ENCODE results near the gene VSTM5. TPM values are rescaled to one million over a fixed set of nuclear protein-coding genes. Genes with fewer than 3 reads are reported as not detected.

The VSTM5 gene
- polyA plus RNA-seq, 3 donors from 2014 or later = not detected

DNA sequence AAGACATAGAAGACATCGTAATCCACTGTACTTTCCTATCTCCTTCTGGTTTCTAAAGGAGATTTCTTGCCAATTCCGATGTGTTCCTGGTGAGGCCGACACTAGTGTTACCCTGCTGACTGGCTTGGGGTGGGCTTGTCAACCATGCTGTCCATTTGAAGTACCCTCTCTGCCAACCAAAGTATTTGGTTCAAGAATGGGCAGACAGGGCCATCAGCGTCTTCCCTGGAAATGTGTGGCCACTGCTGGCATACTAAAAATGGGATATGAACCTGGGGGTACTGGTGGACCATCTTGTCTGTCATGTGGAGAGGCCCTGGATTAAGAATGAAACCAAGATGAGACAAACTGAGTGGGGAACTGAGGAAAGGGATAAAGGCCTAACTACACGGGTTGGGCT is 1.8 kb upstream of the VSTM5 start:
- no peak overlapping the region for H3K27ac Mint-ChIP-seq
- peaks cover 2 to 6% (median 2%) of the 10 kb centered on the region in 3 donors for H3K27me3 Mint-ChIP-seq (ENCODE audit: low read depth in 3 of 3)
- DNase-seq = no peak
- peaks cover 0 to 1% (median 0%) of the 10 kb centered on the region in 6 donors for H3K9me3 Mint-ChIP-seq
- no peaks in the 10 kb centered on the region for H3K36me3 Mint-ChIP-seq
- H3K4me1 Mint-ChIP-seq = peaks cover 3 to 6% of the 10 kb centered on the region in 2 donors
- no peak overlapping the region for H3K4me3 Mint-ChIP-seq

DNA sequence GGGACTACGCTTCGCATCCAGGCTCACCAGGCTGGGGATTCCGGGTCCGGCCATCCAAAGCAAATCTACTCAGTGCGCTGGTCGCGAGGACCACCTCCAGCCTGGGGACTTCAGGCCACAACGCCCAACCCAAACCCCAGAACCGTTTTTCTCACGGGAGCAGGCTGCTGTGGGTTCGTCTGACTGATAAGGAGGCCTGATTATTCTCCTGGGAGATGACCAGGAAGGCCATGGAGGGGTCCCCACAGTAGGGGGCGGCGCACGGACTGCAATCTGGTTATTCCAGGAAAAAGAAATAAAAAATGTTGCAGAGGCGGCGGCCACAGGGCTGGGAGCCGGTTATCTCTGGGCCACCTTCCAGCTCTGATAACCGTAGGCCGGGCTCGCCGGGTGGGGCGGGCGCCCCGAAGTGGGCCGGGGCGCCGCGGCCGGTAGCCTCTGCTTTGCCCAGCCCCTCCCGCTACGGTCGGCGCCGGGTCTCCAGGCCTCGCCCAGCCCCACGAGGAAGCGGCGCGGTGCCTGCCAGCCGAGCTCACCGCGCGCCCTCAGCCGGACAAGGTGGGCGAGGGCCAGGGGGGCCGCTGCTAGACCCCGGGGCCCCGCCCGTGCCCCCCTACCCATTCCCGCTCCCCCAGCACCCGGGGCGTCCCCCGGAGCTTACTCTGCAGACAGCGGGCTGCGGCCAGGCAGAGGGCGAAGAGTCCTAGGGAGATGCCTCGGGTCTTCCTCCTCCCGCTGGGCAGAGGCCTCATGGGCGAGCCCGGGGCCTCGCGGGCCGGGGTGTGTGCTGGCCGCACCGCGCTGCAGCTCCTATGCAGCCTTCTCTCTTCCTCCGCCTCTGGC is 446 bp downstream of the VSTM5 start:
- Mint-ChIP-seq H3K36me3 (no peaks in the 10 kb centered on the region), H3K9me3 (peaks cover 0 to under 1% (median 0%) of the 10 kb centered on the region in 6 donors), H3K27ac (no peak overlapping the region), H3K4me3 (peak overlapping the region in 1 of 5 donors; percentile 5), H3K27me3 (ENCODE audit: low read depth in 3 of 3) (peaks cover 0 to 6% (median 2%) of the 10 kb centered on the region in 3 donors), H3K4me1 (peaks cover 3 to 6% of the 10 kb centered on the region in 2 donors)
- no peak for DNase-seq

DNA sequence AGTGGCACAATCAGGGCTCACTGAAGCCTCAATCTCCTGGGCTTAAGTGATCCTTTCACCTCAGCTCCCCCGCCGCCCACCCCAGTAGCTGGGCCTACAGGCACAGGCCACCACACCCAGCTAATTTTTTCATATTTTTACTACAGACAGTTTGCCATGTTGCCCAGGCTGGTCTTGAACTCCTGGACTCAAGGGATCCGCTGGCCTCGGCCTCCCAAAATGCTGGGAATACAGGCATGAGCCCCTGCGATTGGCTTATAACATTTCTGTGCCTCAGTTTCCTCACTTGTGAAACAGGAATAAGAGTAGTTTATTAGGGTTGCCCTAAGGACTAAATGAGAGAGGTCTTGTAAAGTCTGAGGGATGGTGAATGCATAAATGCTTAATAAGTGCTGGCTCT is 1.2 kb downstream of the VSTM5 start:
- Mint-ChIP-seq H3K4me3 (no peak overlapping the region), H3K27ac (no peak overlapping the region), H3K9me3 (no peaks in the 10 kb centered on the region), H3K4me1 (peaks cover 3 to 6% of the 10 kb centered on the region in 2 donors), H3K36me3 (no peaks in the 10 kb centered on the region), H3K27me3 (ENCODE audit: low read depth in 3 of 3) (peaks cover 0 to 6% (median 2%) of the 10 kb centered on the region in 3 donors)
- no peak for DNase-seq

DNA sequence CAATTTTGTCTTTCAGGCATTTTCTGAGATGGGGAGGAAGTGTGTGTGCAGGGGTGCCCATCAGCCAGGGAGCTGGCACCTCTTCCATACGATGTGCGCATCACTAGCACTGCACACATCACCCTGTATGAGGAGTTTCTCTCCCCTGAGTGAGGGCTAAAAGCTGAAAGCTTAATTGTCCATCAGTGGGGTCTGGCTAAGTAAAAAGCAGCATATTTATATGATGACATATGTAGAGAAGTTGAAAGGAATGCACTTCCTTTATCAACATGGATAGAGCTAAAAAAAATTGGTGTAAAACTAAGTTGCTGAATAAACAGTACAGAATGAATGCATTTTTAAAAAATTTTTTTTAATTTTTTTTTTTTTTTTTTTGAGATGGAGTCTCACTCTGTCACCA is 4.0 kb downstream of the VSTM5 start:
- Mint-ChIP-seq H3K9me3 (no peaks in the 10 kb centered on the region), H3K36me3 (no peaks in the 10 kb centered on the region), H3K27ac (no peak overlapping the region), H3K4me3 (no peak overlapping the region), H3K4me1 (peaks cover 3 to 6% of the 10 kb centered on the region in 2 donors), H3K27me3 (ENCODE audit: low read depth in 3 of 3) (peaks cover 0 to 2% (median 2%) of the 10 kb centered on the region in 3 donors)
- no peak for DNase-seq

DNA sequence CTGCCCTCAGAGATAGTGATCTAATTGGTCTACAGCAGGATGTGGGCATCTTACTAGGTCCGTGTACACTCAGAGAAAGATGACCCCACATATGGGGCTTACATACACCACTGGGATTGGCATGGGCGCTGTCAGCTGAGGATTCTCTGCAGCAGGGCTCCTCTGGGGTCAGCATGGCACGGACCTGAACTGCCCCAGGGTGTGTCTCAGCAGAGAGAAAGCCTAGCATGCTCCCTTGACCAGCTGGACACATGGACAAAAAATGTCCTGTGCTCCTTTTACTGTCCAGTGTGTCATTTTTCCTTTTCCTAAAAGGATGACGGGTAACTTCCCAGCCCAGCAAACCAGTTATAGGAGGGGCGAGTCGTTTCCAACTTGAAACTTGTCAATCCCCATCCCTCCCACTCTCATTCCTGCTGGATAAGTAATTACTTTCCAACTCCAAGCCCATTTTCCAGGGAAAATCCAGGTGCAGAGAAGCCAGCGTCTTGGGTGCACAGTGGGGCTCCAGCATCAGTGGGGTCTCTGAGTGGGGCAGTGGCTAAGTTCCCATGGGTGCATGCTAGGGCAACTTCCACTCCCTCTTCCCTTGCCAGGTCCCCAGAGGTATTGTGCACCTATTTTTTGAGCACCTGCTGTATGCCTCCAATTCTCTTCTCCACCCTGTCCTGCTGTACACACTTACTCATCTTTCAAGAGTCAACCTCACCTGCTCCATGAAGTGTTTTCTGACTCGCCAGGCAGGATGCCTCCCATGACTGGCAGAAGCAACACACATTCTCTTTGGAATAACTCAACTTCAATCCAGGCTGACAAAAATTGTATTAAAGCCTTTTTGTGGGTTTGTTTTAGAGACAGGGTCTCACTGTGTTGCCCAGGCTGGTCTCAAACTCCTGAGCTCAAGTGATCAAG is 5.0 kb downstream of the VSTM5 start:
- Mint-ChIP-seq H3K4me1 (peaks cover 3 to 6% of the 10 kb centered on the region in 2 donors), H3K27ac (no peak overlapping the region), H3K9me3 (no peaks in the 10 kb centered on the region), H3K36me3 (no peaks in the 10 kb centered on the region), H3K4me3 (no peak overlapping the region), H3K27me3 (ENCODE audit: low read depth in 3 of 3) (peaks cover 0 to under 1% (median 0%) of the 10 kb centered on the region in 3 donors)
- no peak for DNase-seq

DNA sequence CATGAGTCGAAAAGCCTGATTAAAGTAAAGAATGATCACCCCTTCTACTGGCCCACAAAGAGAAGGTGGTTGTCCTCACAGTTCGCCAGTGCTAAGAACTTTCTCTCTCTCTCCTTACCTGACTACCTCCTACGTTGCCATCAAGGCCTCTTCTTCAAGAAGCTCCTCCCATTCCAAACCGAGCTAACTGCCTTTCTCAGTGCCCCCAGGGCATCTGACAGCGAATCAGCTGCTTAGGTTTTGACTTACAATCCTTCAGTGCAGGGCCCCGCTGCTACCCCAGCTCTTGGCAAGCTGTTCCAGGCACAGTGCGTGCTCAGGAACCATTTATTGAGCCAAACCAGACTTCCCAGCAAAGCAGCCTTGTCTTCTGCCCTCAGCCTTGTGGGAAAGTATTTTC is 5.8 kb downstream of the VSTM5 start:
- Mint-ChIP-seq H3K4me3 (no peak overlapping the region), H3K27me3 (ENCODE audit: low read depth in 3 of 3) (peaks cover 0 to 1% (median 0%) of the 10 kb centered on the region in 3 donors), H3K36me3 (no peaks in the 10 kb centered on the region), H3K4me1 (peaks cover 2 to 4% of the 10 kb centered on the region in 2 donors), H3K27ac (no peak overlapping the region), H3K9me3 (no peaks in the 10 kb centered on the region)
- no peak for DNase-seq

DNA sequence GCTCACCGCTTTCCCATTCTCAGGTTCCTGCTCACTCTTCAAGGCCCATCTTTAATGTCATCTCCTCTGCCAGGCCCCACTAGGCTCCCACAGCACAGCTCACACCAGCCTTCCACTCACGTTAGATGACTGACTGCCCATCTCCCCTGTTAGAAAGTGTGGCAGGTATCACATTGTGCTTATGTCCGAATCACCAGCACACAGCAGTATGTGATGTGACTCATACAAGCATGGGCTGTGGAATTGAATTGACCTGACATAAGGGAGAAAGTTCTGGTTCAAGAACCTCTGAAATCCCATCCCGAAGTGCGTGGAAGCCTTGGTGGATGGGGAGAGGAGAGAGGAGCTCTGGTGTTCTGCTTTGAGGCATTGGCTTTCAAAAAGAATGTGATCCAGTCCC is 6.5 kb downstream of the VSTM5 start:
- Mint-ChIP-seq H3K4me1 (no peaks in the 10 kb centered on the region), H3K9me3 (no peaks in the 10 kb centered on the region), H3K27ac (no peak overlapping the region), H3K27me3 (ENCODE audit: low read depth in 3 of 3) (peaks cover 0 to 1% (median 0%) of the 10 kb centered on the region in 3 donors), H3K36me3 (no peaks in the 10 kb centered on the region), H3K4me3 (no peak overlapping the region)
- no peak for DNase-seq

DNA sequence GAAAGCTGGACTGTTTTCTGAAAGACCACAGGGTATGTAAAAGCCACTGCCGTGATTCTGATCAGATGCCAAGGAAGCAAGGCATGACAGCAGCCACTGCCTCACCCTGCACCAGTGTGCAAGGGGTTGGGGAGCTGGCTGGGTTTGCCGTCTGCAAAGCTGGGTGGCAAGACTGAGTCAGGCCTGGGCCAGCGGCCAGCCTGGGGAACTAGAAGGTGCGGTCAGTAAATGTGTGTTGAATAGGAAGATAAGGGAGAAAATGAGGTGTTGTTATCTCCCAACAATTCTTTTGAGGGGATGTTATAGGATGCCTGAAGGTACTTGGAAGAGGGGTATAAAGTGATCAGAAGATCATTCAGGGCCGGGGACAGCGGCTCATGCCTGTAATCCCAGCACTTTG is 8.0 kb downstream of the VSTM5 start:
- Mint-ChIP-seq H3K9me3 (no peaks in the 10 kb centered on the region), H3K27me3 (ENCODE audit: low read depth in 3 of 3) (peaks cover 0 to 1% (median 0%) of the 10 kb centered on the region in 3 donors), H3K4me3 (no peak overlapping the region), H3K36me3 (no peaks in the 10 kb centered on the region), H3K27ac (no peak overlapping the region), H3K4me1 (no peaks in the 10 kb centered on the region)
- no peak for DNase-seq

DNA sequence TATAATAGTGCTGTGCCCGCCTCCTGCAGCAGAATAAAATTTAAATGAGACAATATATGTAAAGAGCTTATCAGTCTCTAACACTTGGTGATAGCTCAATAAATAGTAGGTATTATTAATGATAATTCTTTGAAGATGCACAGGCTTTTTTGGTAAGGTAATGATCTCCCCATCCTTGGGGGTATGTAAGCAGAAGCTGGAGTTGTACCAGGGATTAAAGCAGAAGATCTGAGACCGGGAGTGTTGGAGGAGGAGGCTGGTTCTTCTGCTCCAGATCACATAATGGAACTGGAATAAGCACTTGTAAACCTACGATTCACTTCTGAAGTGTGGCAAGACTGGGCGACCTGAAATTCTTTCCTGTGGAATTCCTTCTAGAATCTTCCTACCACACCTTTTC is 8.4 kb downstream of the VSTM5 start:
- Mint-ChIP-seq H3K27ac (no peak overlapping the region), H3K9me3 (no peaks in the 10 kb centered on the region), H3K36me3 (no peaks in the 10 kb centered on the region), H3K4me3 (no peak overlapping the region), H3K4me1 (no peaks in the 10 kb centered on the region), H3K27me3 (ENCODE audit: low read depth in 3 of 3) (peaks cover 0 to 1% (median 0%) of the 10 kb centered on the region in 3 donors)
- DNase-seq = no peak

DNA sequence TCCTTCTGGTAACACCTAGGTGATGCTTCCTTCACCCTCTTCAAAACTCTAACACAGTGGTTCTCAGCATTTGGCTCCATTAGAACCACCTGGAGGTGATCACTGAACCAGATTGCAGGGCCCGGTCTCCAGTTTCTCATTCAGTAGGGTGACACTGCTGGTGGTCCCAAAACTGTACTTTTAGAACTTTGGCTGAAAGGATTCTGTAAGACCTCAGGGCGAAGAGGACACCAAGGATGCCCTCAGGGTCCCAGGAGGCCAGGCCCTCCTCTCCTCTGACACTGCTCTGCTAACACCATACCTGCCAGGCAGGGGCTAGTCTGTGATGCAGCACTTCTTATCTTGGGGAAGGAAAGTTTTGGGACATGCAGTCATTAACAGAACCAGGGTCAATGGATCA is 9.0 kb downstream of the VSTM5 start:
- H3K27me3 Mint-ChIP-seq (ENCODE audit: low read depth in 3 of 3) = peaks cover 0 to 1% (median 0%) of the 10 kb centered on the region in 3 donors

DNA sequence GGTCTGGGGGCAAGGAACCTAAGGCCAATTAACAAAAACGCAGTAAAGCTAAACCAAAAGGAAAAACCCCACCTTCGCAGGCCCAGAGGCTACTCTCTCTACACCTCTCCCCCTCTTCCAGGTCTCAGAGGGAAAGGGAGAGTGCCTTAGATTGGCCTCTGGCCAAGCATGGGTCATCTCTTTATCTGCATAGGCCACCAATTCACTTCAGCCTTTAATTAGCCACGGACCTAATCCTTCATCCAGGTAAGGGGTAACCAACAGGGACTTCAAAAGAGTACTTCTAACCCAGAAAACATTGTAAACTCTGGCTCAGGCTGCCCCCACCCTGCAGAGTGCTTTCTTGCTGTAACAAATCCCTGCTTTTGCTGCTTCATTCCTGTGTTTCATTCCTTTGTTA is 9.4 kb downstream of the VSTM5 start:
- H3K4me3 Mint-ChIP-seq = no peak overlapping the region
- H3K36me3 Mint-ChIP-seq = no peaks in the 10 kb centered on the region
- no peaks in the 10 kb centered on the region for H3K4me1 Mint-ChIP-seq
- H3K9me3 Mint-ChIP-seq = no peaks in the 10 kb centered on the region
- no peak for DNase-seq
- no peak overlapping the region for H3K27ac Mint-ChIP-seq
- peaks cover 0 to 1% (median 0%) of the 10 kb centered on the region in 3 donors for H3K27me3 Mint-ChIP-seq (ENCODE audit: low read depth in 3 of 3)

More for the DNA sequence above, 9.0 kb downstream of the VSTM5 start:
- H3K4me1 Mint-ChIP-seq = no peaks in the 10 kb centered on the region
- H3K9me3 Mint-ChIP-seq = no peaks in the 10 kb centered on the region
- H3K4me3 Mint-ChIP-seq = no peak overlapping the region
- no peak overlapping the region for H3K27ac Mint-ChIP-seq
- DNase-seq = no peak
- no peaks in the 10 kb centered on the region for H3K36me3 Mint-ChIP-seq

DNA sequence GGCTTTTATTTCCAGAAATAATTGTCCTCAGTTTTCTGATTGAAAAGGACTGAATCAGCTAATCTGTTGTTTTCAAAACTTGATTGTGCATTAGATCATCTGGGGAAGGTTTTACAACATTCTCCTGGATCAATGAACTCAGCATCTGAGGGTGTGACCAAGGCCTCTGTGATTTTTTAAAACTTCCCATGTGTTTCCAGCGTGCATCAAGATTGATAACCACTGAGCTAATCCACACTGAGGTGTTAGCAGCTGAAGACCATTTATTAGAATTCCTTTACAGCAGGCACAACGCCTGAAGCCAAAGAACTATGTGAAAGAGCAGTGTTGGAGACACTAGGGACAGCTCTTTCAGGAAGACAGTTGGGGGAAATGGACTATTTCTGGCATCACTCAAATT is 10.2 kb downstream of the VSTM5 start:
- peaks cover 0 to 1% (median 0%) of the 10 kb centered on the region in 3 donors for H3K27me3 Mint-ChIP-seq (ENCODE audit: low read depth in 3 of 3)
- H3K4me1 Mint-ChIP-seq = no peaks in the 10 kb centered on the region
- DNase-seq = no peak
- H3K9me3 Mint-ChIP-seq = no peaks in the 10 kb centered on the region
- no peaks in the 10 kb centered on the region for H3K36me3 Mint-ChIP-seq
- no peak overlapping the region for H3K4me3 Mint-ChIP-seq
- H3K27ac Mint-ChIP-seq = no peak overlapping the region

DNA sequence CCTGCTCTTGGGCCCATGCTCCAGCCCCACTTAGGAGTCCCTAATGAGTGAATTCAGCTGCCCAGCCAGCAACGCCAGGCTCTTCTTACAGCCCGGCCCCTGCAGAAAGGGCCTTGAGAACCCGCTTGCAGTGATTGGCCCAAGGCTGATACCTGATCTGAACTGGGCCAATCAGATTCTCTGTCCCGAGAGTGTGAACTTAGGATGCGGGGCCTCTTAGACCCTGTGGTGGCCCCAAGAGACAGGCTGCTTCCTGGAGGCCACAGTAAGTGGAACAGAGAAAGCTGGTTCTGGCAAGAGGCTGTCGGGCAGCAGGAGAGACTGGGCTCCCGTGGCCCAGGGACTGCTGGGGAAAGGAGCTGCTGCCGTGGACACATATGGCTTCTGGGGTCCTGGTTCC is 11.5 kb downstream of the VSTM5 start:
- peaks cover 0 to 1% (median under 1%) of the 10 kb centered on the region in 3 donors for H3K27me3 Mint-ChIP-seq (ENCODE audit: low read depth in 3 of 3)
- no peak overlapping the region for H3K27ac Mint-ChIP-seq

DNA sequence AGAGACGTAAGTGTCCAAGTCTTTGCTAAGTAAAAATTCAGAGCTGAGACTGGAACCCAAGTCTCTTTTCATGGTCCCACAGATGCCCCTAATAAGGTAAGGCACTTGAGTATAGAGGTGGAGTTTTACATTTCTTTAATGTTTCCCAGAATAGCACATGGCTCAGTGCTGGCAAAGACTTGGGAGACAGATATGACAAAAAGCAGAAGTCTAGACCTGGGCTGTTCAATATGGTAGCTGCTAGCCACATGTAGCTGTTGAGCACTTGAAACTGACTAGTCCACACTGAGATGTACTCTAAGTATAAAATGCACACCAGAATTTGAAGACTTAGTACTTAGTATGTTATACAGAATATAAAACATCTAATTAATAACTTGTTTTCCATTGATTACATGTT is 17.6 kb downstream of the VSTM5 start:
- Mint-ChIP-seq H3K4me3 (no peak overlapping the region), H3K9me3 (peaks cover 0 to 2% (median 0%) of the 10 kb centered on the region in 6 donors), H3K27me3 (ENCODE audit: low read depth in 3 of 3) (peaks cover 0 to 7% (median 0%) of the 10 kb centered on the region in 3 donors), H3K4me1 (no peaks in the 10 kb centered on the region), H3K36me3 (no peaks in the 10 kb centered on the region), H3K27ac (no peak overlapping the region)
- DNase-seq = no peak

More for the DNA sequence above, 11.5 kb downstream of the VSTM5 start:
- no peaks in the 10 kb centered on the region for H3K9me3 Mint-ChIP-seq
- no peaks in the 10 kb centered on the region for H3K36me3 Mint-ChIP-seq
- no peaks in the 10 kb centered on the region for H3K4me1 Mint-ChIP-seq
- DNase-seq = no peak
- no peak overlapping the region for H3K4me3 Mint-ChIP-seq
